ENCODE results near the gene FTO.

DNA sequence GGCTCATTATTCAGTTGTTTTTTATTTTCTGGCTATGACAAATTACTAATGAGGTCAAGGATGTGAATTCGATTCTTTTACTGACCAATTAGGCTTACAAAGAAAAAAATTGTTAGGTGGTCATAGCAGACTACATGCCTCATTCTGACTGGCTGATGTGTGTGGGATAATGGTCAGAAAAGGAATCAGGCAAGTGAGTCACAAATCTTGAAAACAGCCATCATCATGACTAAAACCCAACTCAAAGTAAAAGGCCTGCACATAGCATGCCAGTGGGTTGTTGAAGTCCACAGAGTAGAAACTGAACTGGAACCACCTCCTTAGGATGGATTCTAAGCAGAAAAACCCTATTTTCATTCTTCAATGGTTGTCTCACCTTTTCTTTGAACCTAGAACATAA lies 8.9 kb upstream of the FTO start:
- TF ChIP-seq GATA2 (IDR thresholded peaks at IDR 0.05; ENCODE audit: low read depth, low read length): no peak
- no peak for TF ChIP-seq GATA3 (IDR thresholded peaks at IDR 0.05; ENCODE audit: low read depth, low read length)
